Pancreas (tissue), 10 donors: ENCODE data around the gene POU5F2. TPM values are rescaled to one million over a fixed set of nuclear protein-coding genes. Genes with fewer than 3 reads are reported as not detected.

Experiments used
- ATAC-seq, 4 donors: fragments of 200-7000 bp; cut with Tn5 transposase; one replicate each; pipeline versions ENCODE4 v1.8.0 to v1.9.1; 2020; ENCODE audit warnings: mild to moderate bottlenecking in 4 of 4, moderate library complexity in 4 of 4
- DNase-seq, 6 donors: peaks; one replicate each; pipeline ENCODE4 v3.0.0-alpha.2; 2020
- FAIRE-seq: peaks from 2 replicates; lab custom pipeline; 2012; peaks lifted over from hg19 to GRCh38; lab: Jason Lieb, UNC
- H3K27ac ChIP-seq, 4 donors: fragments of 200-600 bp; sonication (generic); 1 replicate in 3 of 4; 2 replicates in 1 of 4; pipeline versions ENCODE4 v1.5.0 to v1.8.0; 2020
- H3K27me3 ChIP-seq, 4 donors: fragments of 200-600 bp; one replicate each; pipeline ENCODE4 v1.8.0; 2021
- H3K36me3 ChIP-seq, 3 donors: fragments of 200-600 bp; sonication (generic) in 1 of 3; one replicate each; pipeline versions ENCODE4 v1.5.0 to v1.8.0; 2020 to 2021
- H3K4me1 ChIP-seq, 3 donors: fragments of 200-600 bp; one replicate each; pipeline ENCODE4 v1.8.0; 2021
- H3K4me3 ChIP-seq, 4 donors: fragments of 200-600 bp; sonication (generic) in 2 of 4; one replicate each; pipeline versions ENCODE4 v1.5.0 to v1.8.0; 2020 to 2021
- H3K9me3 ChIP-seq, 4 donors: fragments of 200-600 bp; one replicate each; pipeline ENCODE4 v1.8.0; 2021
- CTCF ChIP-seq, 4 donors: fragments of 200-600 bp; sonication (generic) in 3 of 4; IDR thresholded peaks; one replicate each; pipeline versions ENCODE4 v1.5.0 to v1.8.0; 2021; ENCODE audit warnings: antibody characterized with exemption in 4 of 4
- WGBS, 2 donors: extraction: QIAGEN DNeasy Blood & Tissue Kit; methylation state at CpG; one replicate each; pipeline ENCODE4 v1.1.7; 2013; 5-methylcytosine and 5-hydroxymethylcytosine counted together
- intact Hi-C, 3 donors: fragments of 100-400 bp; cut with DNase I; formaldehyde crosslinking; loops; one replicate each; pipeline versions ENCODE4 v1.11.1 to v1.14.2; 2022
- polyA plus RNA-seq, 2 donors: library from polyadenylated mRNA; stranded (reverse); fragments of 200-250 nt; gene quantifications; one replicate each; pipeline ENCODE4 v1.2.3, GENCODE V29; 2013
- total RNA-seq, 6 donors: library from RNA; stranded (reverse); fragmentation: NEBNext Ultra II Directional in 4 of 6; extraction: Animal tissue kit (Norgen Biotek cat#: 25700) in 4 of 6; gene quantifications; one replicate each; pipeline versions ENCODE4 v1.2.1 to v1.2.4, GENCODE V29; 2021 to 2023
- donor health status: healthy with polysubstance abuse.
- donor health status: DM: no; HTN: no; CAD: no; lungs with moderate emphysema.
- donor health status: DM: no; HTN: no; CAD: no.
- donor health status: control.
- donor health status: control.
- donor health status: Bipolar disorder and iron deficiency.
- donor health status: DM: yes; HTN: yes; CAD: no.
- donor health status: DM: no; HTN: no; CAD: no.
- donor health status: DM: no; HTN: no; CAD: no.
- donor health status: DM: yes; HTN: yes; CAD: no.

POU5F2 gene, protein sequence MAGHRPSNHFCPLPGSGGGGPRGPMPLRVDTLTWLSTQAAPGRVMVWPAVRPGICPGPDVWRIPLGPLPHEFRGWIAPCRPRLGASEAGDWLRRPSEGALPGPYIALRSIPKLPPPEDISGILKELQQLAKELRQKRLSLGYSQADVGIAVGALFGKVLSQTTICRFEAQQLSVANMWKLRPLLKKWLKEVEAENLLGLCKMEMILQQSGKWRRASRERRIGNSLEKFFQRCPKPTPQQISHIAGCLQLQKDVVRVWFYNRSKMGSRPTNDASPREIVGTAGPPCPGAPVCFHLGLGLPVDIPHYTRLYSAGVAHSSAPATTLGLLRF
- total RNA-seq (1 to 10 TPM in 1 of 6 donors, under 1 TPM in 5; 0.38 to 1.2 (median 0.78) TPM), polyA plus RNA-seq (under 1 TPM; 0.05 to 0.46 TPM)

GRCh38 chr5:93741136-93741811 lies at the start of gene POU5F2:
Gene POU5F2, minus strand, starts transcription at chr5:93741600. Its CDS starts 37 bp downstream, at chr5:93741563.
- Histone ChIP-seq H3K4me3 (no peak within 1 kb of the TSS), H3K27me3 (no peaks in the 10 kb centered on the region), H3K36me3 (no peaks in the 10 kb centered on the region), H3K4me1 (no peaks in the 10 kb centered on the region), H3K27ac (no peak within 1 kb of the TSS), H3K9me3 (no peaks in the 10 kb centered on the region)
- no peak for ATAC-seq
- intact Hi-C loops = no loop called here
- WGBS, 2 donors = 94 to 95% methylated on average over 29 of the region's 29 CpGs
- peak in 1 of 6 donors; percentile 55 for DNase-seq
- FAIRE-seq = no peak
- TF ChIP-seq CTCF (IDR thresholded peaks at IDR 0.05) = no peak

DNA sequence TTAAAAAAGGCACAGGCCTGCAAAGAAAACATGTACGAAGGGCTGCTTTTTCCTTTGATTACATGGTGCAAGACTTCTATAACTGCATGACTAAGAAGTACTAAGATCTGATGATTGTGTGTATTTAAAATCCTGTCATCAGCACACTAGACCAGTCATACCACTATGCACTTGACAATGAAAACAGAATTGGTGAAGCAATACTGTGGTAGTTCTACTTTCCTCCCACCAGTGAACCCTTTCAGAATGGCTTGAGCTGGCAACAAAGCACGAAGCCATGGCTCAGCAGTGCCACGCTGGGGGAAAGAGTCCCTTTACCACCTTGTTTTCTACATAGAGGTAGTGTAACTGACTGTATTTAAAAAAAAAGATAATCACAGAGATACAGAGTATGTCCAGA lies 49.0 kb upstream of the POU5F2 start:
- no peaks in the 10 kb centered on the region for H3K4me1 ChIP-seq
- no peak overlapping the region for H3K27ac ChIP-seq
- H3K9me3 ChIP-seq = peaks cover 0 to 2% (median 0%) of the 10 kb centered on the region in 4 donors
- no peaks in the 10 kb centered on the region for H3K27me3 ChIP-seq
- H3K4me3 ChIP-seq = no peak overlapping the region
- DNase-seq (no peak), ATAC-seq (peak in 1 of 4 donors; percentile 47), FAIRE-seq (no peak)
- 89 to 99% methylated on average over 3 of the region's 3 CpGs for WGBS, 2 donors
- TF ChIP-seq CTCF (IDR thresholded peaks at IDR 0.05) = no peak
- no peaks in the 10 kb centered on the region for H3K36me3 ChIP-seq
- intact Hi-C loops = loop anchor here in 2 of 3 donors (10.0 kb wide), 2 partner anchors 186 to 196 kb away; no protein-coding TSS in a partner anchor

DNA sequence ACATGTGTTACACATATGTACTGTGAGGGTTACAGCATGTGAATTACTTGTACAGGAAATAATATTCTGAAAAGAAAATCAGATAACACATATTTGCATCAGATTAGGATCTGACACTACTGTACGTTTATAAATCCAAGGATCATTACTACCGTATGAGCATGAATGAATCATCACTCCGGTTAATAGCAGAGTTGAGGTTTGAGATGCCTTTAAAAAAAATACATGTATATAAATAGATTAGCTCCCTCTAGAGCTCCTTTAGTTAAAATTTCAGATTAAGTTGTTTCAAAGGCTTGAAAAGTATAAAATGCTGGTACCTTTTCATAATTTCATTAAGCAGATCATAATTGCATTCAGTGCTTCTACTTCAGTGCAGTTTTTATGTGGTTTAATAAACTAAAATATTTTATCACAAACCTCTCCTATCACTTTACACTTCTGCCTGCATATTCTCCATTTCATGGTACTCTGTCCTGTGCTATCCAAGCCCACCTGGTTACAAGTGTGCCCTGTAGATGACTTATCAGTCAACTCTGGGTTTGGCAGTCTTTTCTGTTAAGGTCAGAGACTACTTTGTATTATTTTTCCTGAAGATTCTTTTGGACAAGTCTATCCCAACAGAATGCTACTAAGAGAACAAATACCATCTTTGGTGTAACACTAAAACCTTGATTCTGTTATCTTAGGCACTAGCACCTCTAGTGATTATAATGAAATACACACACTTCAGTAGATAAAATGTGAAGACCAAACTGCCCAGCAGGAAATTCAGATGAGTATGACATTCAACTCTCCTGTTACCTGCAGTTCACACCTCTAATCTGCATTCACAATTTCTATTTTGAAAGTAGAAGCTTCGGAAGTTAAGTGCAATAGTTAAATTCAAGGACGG lies 48.0 kb upstream of the POU5F2 start:
- H3K4me1 ChIP-seq = no peaks in the 10 kb centered on the region
- FAIRE-seq = no peak
- 60 to 64% methylated on average over 5 of the region's 5 CpGs for WGBS, 2 donors
- no peak for ATAC-seq
- H3K36me3 ChIP-seq = no peaks in the 10 kb centered on the region
- peaks cover 0 to 2% (median 0%) of the 10 kb centered on the region in 4 donors for H3K9me3 ChIP-seq
- intact Hi-C loops = loop anchor here in 2 of 3 donors (10.0 kb wide), 2 partner anchors 185 to 195 kb away; no protein-coding TSS in a partner anchor
- no peak for TF ChIP-seq CTCF (IDR thresholded peaks at IDR 0.05)
- H3K27ac ChIP-seq = no peak overlapping the region
- H3K4me3 ChIP-seq = no peak overlapping the region
- no peak for DNase-seq
- H3K27me3 ChIP-seq = no peaks in the 10 kb centered on the region

DNA sequence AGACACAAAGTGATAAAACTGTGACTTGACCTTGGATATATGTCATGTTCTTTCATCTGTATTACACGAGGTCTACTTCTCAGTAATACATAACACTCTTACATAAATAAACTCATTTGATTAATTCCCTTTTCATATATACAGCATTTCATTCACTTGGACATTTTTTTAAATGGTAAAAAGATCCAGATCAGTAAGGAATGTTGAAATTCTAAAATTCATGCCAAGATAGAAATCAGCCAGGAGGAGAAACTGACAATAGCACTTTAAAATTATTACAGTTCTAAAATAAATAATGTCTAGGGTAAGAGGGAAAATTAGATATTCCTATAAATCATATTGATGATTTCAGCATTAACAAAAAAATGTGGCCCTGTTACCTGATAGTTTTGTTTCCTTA lies 46.2 kb upstream of the POU5F2 start:
- H3K27me3 ChIP-seq = no peaks in the 10 kb centered on the region
- FAIRE-seq (no peak), DNase-seq (no peak), ATAC-seq (no peak)
- TF ChIP-seq CTCF (IDR thresholded peaks at IDR 0.05) = no peak
- no peak overlapping the region for H3K27ac ChIP-seq
- H3K9me3 ChIP-seq = peaks cover 0 to 2% (median 0%) of the 10 kb centered on the region in 4 donors
- intact Hi-C loops = no loop called here
- no peaks in the 10 kb centered on the region for H3K4me1 ChIP-seq
- no peak overlapping the region for H3K4me3 ChIP-seq
- 13 to 24% methylated on average over 1 of the region's 1 CpG for WGBS, 2 donors
- H3K36me3 ChIP-seq = no peaks in the 10 kb centered on the region
